Measurements from ENCODE around the gene FPR3.

GRCh38 chr19:51783372-51783771 lies 11.6 kb upstream of the FPR3 start:
- TF ChIP-seq POLR2A (IDR thresholded peaks at IDR 0.05) (no peak), POLR2AphosphoS5 (IDR thresholded peaks at IDR 0.05; ENCODE audit: insufficient read depth in 1 of 2, low read depth in 1 of 2) (no peak), CTCF (IDR thresholded peaks at IDR 0.05) (no peak)
